ENCODE data around the gene GSTM2.
"Not testable (repeated sequence)": the region's sequence is repeated elsewhere in the genome, so short reads cannot be mapped to it uniquely, and the experiment has no call there.

GSTM2 gene

GRCh38 chr1:109661391-109661790 lies 6.5 kb upstream of the GSTM2 start:
- DNase-seq (ENCODE audit: extremely low read depth, low read depth) = no peak
- TF ChIP-seq, protein P1, sequence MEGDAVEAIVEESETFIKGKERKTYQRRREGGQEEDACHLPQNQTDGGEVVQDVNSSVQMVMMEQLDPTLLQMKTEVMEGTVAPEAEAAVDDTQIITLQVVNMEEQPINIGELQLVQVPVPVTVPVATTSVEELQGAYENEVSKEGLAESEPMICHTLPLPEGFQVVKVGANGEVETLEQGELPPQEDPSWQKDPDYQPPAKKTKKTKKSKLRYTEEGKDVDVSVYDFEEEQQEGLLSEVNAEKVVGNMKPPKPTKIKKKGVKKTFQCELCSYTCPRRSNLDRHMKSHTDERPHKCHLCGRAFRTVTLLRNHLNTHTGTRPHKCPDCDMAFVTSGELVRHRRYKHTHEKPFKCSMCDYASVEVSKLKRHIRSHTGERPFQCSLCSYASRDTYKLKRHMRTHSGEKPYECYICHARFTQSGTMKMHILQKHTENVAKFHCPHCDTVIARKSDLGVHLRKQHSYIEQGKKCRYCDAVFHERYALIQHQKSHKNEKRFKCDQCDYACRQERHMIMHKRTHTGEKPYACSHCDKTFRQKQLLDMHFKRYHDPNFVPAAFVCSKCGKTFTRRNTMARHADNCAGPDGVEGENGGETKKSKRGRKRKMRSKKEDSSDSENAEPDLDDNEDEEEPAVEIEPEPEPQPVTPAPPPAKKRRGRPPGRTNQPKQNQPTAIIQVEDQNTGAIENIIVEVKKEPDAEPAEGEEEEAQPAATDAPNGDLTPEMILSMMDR (IDR thresholded peaks at IDR 0.05; ENCODE audit: low read depth, low read length) = no peak

- TF ChIP-seq, protein P1 (IDR thresholded peaks at IDR 0.05; ENCODE audit: low read depth, low read length) = no peak
- DNase-seq (ENCODE audit: extremely low read depth, low read depth) = no peak
Measured at GRCh38 chr1:109664671-109665070, 3.2 kb upstream of the GSTM2 start.

GRCh38 chr1:109668123-109668775 lies 392 bp downstream of the GSTM2 start:
- TF ChIP-seq, protein P1 (IDR thresholded peaks at IDR 0.05; ENCODE audit: low read depth, low read length) = no peak
- DNase-seq (ENCODE audit: extremely low read depth, low read depth) = no peak

- no peak for DNase-seq (ENCODE audit: extremely low read depth, low read depth)
- TF ChIP-seq, protein P1 (IDR thresholded peaks at IDR 0.05; ENCODE audit: low read depth, low read length) = no peak
Measured at GRCh38 chr1:109669246-109669948, 1.5 kb downstream of the GSTM2 start.

DNA sequence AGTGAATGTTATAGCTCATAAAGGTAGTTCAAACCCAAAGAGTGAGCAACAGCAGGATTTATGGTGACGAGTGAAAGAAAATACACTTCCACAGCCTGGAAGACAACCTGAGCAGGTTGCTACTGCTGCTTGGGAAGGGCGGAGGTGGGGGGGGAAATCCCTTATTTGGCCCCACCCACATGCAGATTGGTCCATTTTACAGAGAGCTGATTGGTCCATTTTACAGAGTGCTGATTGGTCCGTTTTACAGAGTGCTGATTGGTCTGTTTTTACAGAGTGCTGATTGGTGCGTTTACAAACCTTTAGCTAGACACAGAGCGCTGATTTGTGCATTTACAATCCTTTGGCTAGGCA lies 2.1 kb downstream of the GSTM2 start:
- not testable (repeated sequence) for DNase-seq (ENCODE audit: extremely low read depth, low read depth)

DNA sequence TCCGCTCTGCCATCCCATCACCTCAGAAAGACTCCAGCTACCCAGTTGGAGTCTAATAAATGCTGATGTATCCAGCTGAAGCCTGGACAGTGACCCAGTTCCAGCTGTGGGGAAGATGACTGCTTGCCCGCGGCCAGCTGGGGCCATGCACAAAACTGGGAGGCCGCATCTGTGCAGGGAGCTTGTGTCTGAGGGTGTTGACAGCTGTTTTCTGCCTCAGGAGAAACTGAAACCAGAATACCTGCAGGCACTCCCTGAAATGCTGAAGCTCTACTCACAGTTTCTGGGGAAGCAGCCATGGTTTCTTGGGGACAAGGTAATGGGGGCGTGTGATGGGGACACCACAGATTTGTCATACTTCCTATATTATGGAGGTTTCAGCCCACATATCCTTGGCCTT lies 3.2 kb downstream of the GSTM2 start:
- no peak for DNase-seq (ENCODE audit: extremely low read depth, low read depth)
- TF ChIP-seq, protein P1 (IDR thresholded peaks at IDR 0.05; ENCODE audit: low read depth, low read length) = no peak

DNA sequence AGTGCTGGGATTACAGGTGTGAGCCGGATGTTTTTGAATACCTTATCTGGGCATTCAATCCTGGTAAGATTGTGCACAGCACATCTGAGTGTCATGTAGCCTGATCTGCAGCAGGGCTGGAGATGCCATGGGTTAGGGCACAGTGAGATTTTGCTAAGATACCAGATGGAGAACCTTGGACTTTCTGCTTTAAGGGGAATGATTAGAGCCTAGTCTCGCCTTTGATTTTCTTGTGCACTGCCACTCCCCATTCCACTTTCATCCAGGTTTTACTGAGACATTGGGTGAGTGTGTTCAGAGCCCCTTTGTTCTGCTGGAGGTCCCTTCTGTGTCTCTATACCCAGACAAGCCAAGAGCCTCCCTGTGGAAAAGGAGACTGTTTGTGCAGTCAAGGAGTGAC lies 6.0 kb downstream of the GSTM2 start:
- not testable (repeated sequence) for DNase-seq (ENCODE audit: extremely low read depth, low read depth)

- DNase-seq (ENCODE audit: extremely low read depth, low read depth) = not testable (repeated sequence)
Measured at GRCh38 chr1:109676683-109677381, 9.0 kb downstream of the GSTM2 start.

DNA sequence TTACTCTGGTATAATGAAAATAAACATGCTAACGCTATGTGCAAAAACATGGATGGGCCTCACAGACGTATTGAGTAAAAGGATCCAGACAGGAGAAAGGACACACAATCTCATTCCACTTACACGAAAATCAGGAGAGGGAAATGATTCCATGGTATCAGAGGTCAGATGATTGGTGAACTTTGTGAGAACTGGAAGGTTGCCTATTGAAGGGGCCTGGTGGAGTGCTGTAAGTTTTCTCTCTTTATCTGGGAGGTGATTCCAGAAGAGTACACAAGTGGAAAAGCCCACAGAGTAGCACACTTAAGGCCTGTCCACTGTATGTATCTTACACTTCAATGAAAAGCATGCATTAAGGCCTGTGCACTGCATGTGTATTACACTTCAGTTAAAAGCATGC lies 9.6 kb downstream of the GSTM2 start:
- TF ChIP-seq, protein P1 (IDR thresholded peaks at IDR 0.05; ENCODE audit: low read depth, low read length) = no peak
- no peak for DNase-seq (ENCODE audit: extremely low read depth, low read depth)

GRCh38 chr1:109678637-109679036 lies 10.8 kb downstream of the GSTM2 start:
- DNase-seq (ENCODE audit: extremely low read depth, low read depth) = not testable (repeated sequence)

GRCh38 chr1:109684777-109685176 lies 16.9 kb downstream of the GSTM2 start:
- DNase-seq (ENCODE audit: extremely low read depth, low read depth) = not testable (repeated sequence)

- not testable (repeated sequence) for DNase-seq (ENCODE audit: extremely low read depth, low read depth)
Measured at GRCh38 chr1:109685399-109685798, 17.5 kb downstream of the GSTM2 start.
